Thyroid gland (tissue), 4 donors: Measurements from ENCODE around the gene MAD2L2. TPM values are rescaled to one million over a fixed set of nuclear protein-coding genes. Genes with fewer than 3 reads are reported as not detected.

ENCODE experiments used
- DNase-seq, 2 donors: peaks; one replicate each; pipeline ENCODE4 v3.0.0-alpha.2; 2019
- H3K27ac ChIP-seq, 3 donors: fragments of 200-600 bp; sonication (generic); 1 replicate in 2 of 3; 2 replicates in 1 of 3; pipeline ENCODE4 v1.5.1; 2016 to 2019; ENCODE audit warnings: mild to moderate bottlenecking in 1 of 3, moderate library complexity in 1 of 3
- H3K27me3 ChIP-seq: fragments of 200-600 bp; sonication (generic); one replicate; pipeline ENCODE4 v1.5.1; 2019
- H3K36me3 ChIP-seq, 2 donors: fragments of 200-600 bp; sonication (generic); one replicate each; pipeline ENCODE4 v1.5.1; 2016 to 2019
- H3K4me1 ChIP-seq, 2 donors: fragments of 200-600 bp; sonication (generic); one replicate each; pipeline ENCODE4 v1.5.1; 2017 to 2019
- H3K4me3 ChIP-seq, 3 donors: fragments of 200-600 bp; sonication (generic); replicated peaks in 1 of 3; 1 replicate in 2 of 3; 2 replicates in 1 of 3; pipeline ENCODE4 v1.5.1; 2016; ENCODE audit warnings: mild to moderate bottlenecking in 1 of 3
- H3K9me3 ChIP-seq: fragments of 200-600 bp; sonication (generic); one replicate; pipeline ENCODE4 v1.5.1; 2017
- POLR2A ChIP-seq, 2 donors: fragments of 450-650 bp; IDR thresholded peaks; one replicate each; pipeline ENCODE4 v1.6.1; 2017; ENCODE audit warnings: antibody characterized with exemption in 2 of 2, mild to moderate bottlenecking in 2 of 2, moderate library complexity in 1 of 2
- WGBS, 2 donors: methylation state at CpG; one replicate each; pipeline ENCODE4 v1.1.5; 2017; 5-methylcytosine and 5-hydroxymethylcytosine counted together
- intact Hi-C: fragments of 100-400 bp; cut with DNase I; formaldehyde crosslinking; loops from one replicate; pipeline ENCODE4 v1.15.1; 2023
- total RNA-seq, 4 donors: library from RNA; depleted of rRNA; stranded (reverse); fragments of >200 nt; gene quantifications; one replicate each; pipeline ENCODE4 v1.2.3, GENCODE V29; 2016
- TF ChIP-seq, protein P1 (sequence below), 6 experiments: fragments of 200-600 bp in 3 of 6; fragments of 450-650 bp in 3 of 6; sonication (generic) in 3 of 6; IDR thresholded peaks; one replicate each; pipeline ENCODE4 v1.5.1; 2016 to 2019; ENCODE audit warnings: antibody characterized with exemption in 6 of 6, mild to moderate bottlenecking in 2 of 6, inconsistent platforms in 1 of 6, moderate library complexity in 1 of 6

Gene MAD2L2
- total RNA-seq, 4 donors from 2014 or later = 12.0 to 43.9 (median 21.5) TPM

DNA sequence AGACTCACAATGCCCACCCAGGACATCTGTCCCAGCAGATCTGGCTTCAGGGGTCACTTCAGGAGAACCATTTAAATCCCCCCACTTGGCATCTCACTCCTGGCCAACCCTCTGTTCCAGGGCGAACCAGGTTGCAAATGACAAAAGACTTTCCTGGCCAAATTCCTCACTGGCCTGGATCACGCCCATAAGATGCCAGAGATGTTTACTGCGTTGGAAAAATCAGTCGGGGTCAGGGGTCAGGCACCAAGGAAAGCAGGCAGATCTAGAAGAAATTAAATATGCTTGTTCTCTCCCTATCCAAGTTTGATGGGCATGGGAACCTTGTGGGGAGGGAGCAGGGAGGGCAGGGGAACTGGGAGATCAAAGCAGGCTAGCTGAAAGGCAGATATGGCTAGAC lies 40.4 kb upstream of the MAD2L2 start:
- no peaks in the 10 kb centered on the region for H3K36me3 ChIP-seq
- H3K9me3 ChIP-seq = no peaks in the 10 kb centered on the region
- H3K27ac ChIP-seq = no peak overlapping the region
- H3K27me3 ChIP-seq = no peaks in the 10 kb centered on the region
- intact Hi-C loops = loop anchor here (5.0 kb wide), 1 partner anchor 74 kb away; no protein-coding TSS in a partner anchor
- DNase-seq = no peak
- H3K4me1 ChIP-seq = peaks cover 4 to 6% of the 10 kb centered on the region in 2 donors
- no peak overlapping the region for H3K4me3 ChIP-seq
- no peak for TF ChIP-seq POLR2A (IDR thresholded peaks at IDR 0.05)
- TF ChIP-seq, protein P1, sequence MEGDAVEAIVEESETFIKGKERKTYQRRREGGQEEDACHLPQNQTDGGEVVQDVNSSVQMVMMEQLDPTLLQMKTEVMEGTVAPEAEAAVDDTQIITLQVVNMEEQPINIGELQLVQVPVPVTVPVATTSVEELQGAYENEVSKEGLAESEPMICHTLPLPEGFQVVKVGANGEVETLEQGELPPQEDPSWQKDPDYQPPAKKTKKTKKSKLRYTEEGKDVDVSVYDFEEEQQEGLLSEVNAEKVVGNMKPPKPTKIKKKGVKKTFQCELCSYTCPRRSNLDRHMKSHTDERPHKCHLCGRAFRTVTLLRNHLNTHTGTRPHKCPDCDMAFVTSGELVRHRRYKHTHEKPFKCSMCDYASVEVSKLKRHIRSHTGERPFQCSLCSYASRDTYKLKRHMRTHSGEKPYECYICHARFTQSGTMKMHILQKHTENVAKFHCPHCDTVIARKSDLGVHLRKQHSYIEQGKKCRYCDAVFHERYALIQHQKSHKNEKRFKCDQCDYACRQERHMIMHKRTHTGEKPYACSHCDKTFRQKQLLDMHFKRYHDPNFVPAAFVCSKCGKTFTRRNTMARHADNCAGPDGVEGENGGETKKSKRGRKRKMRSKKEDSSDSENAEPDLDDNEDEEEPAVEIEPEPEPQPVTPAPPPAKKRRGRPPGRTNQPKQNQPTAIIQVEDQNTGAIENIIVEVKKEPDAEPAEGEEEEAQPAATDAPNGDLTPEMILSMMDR (IDR thresholded peaks at IDR 0.05) = no peak
- 81 to 90% methylated on average over 4 of the region's 4 CpGs for WGBS, 2 donors

DNA sequence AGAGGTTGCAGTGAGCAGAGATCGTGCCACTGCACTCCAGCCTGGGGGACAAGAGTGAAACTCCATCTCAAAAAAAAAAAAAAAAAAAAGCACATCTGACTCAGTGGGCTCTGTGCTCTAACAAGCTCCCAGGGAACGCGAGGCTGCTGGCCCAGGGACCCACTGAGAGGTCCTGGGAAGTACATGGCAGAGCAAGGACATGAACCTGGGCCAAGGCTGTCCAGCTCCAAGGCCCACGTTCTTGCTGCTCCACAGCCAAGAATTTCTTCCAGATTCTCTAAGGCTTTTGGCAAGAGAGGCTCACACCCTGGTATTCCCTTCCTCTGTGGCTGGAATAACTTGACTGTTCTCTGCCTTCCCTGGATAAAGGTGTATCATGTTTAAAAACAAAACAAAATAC lies 39.6 kb upstream of the MAD2L2 start:
- Histone ChIP-seq H3K27ac (no peak overlapping the region), H3K4me1 (peaks cover 4 to 6% of the 10 kb centered on the region in 2 donors), H3K27me3 (no peaks in the 10 kb centered on the region), H3K36me3 (no peaks in the 10 kb centered on the region), H3K9me3 (no peaks in the 10 kb centered on the region), H3K4me3 (no peak overlapping the region)
- intact Hi-C loops = loop anchor here (5.0 kb wide), 1 partner anchor 73 kb away; no protein-coding TSS in a partner anchor
- DNase-seq = no peak
- TF ChIP-seq POLR2A (IDR thresholded peaks at IDR 0.05) = no peak
- TF ChIP-seq, protein P1 (IDR thresholded peaks at IDR 0.05) = no peak
- 60 to 73% methylated on average over 4 of the region's 4 CpGs for WGBS, 2 donors

DNA sequence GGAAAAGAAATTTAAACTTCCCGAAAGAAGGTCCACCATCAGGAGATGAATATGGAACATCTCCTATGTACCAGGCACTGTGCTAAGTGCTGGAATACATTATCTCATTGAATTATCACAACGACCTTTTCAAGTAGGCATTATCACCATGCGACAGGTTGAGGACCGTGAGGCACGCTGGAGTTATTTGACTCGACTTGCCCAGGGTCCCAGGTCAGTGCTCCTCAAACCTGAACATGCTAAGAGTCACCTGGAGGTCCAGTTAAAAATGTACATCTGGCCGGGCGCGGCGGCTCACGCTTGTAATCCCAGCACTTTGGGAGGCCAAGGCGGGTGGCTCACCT lies 39.1 kb upstream of the MAD2L2 start:
- 71 to 72% methylated on average over 11 to 12 of the region's 12 CpGs for WGBS, 2 donors
- Histone ChIP-seq H3K36me3 (no peaks in the 10 kb centered on the region), H3K4me3 (no peak overlapping the region), H3K27me3 (no peaks in the 10 kb centered on the region), H3K4me1 (peaks cover 4 to 6% of the 10 kb centered on the region in 2 donors), H3K9me3 (no peaks in the 10 kb centered on the region), H3K27ac (no peak overlapping the region)
- TF ChIP-seq, protein P1 (IDR thresholded peaks at IDR 0.05) = peak in 1 of 6 experiments; percentile 1
- TF ChIP-seq POLR2A (IDR thresholded peaks at IDR 0.05) = no peak
- no peak for DNase-seq
- intact Hi-C loops = loop anchor here (5.0 kb wide), 1 partner anchor 73 kb away; no protein-coding TSS in a partner anchor

DNA sequence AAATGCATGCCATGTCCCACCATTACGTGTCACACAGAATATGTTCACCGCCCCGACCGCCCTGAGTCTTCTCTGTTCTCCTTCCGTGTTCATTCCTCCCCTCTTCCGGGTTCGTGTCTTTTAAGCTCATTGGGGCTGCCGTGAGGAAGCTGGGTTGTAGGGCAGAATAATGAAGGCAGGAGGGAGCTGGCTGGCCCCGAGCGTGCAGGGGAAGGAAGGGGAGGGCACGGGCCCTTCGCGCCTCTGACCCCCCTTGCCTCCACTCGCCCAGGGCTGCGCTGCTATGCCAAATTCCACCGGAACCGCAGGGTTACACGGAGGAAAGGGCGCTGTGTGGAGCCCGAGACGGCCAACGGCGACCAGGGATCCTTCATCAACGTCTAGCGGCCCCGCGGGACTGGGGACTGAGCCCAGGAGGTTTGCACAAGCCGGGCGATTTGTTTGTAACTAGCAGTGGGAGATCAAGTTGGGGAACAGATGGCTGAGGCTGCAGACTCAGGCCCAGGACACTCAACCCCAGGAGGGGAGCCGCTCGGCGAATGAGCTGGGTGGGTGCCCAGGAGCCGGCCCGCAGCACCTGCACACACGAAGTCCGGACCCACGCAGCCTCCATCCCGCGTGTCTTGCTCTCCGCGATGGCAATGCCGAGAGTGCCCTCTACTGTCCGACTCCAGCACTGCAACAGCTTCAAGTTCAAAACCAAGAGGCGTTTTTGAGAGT lies 38.5 kb upstream of the MAD2L2 start:
- no peak for TF ChIP-seq POLR2A (IDR thresholded peaks at IDR 0.05)
- TF ChIP-seq, protein P1 (IDR thresholded peaks at IDR 0.05) = peak; percentile 80 to 99 (median 88)
- peaks cover 4 to 6% of the 10 kb centered on the region in 2 donors for H3K4me1 ChIP-seq
- H3K9me3 ChIP-seq = no peaks in the 10 kb centered on the region
- H3K27ac ChIP-seq = no peak overlapping the region
- intact Hi-C loops = loop anchor here (5.0 kb wide), 1 partner anchor 72 kb away; no protein-coding TSS in a partner anchor
- H3K36me3 ChIP-seq = no peaks in the 10 kb centered on the region
- WGBS, 2 donors = 11 to 18% methylated on average over 24 to 41 of the region's 44 CpGs
- H3K4me3 ChIP-seq = peak overlapping the region in 1 of 3 donors; percentile 16
- H3K27me3 ChIP-seq = no peaks in the 10 kb centered on the region
- DNase-seq = peak; percentile 79 to 83

DNA sequence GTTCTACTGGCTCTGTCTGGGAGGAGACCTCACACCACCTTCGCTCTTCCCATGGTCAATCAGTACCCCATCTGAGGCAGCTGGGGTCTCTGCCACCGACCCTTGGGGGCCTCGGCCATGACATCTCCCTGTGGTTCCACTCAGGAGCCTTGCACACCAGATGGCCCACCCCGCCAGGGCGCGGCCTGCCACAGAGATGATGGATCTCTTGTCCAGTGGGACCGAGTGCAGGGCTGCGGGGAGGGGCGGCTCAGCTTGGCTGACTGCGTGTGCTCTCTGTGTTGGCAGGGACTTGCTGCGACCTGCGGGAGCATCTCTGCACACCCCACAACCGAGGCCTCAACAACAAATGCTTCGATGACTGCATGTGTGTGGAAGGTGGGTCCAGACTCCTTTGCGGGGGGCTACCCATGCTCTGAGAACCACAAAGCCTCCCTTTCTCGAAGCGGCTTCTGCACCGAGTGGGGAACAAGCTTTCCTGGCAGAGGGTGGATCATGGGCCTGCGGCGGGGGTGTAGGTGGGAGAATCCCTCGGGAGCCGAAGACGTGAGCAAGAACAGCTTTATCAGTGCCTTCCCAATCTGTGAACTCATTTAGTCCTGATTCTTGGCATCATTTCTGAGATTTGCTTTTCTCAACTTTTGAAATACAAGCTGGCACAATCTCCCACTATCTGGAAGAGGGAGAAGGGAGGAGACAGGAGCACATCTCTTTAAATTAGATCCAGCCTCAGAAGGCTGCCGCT lies 34.1 kb upstream of the MAD2L2 start:
- DNase-seq = no peak
- intact Hi-C loops = no loop called here
- H3K4me1 ChIP-seq = peaks cover 4 to 6% of the 10 kb centered on the region in 2 donors
- no peak overlapping the region for H3K4me3 ChIP-seq
- TF ChIP-seq POLR2A (IDR thresholded peaks at IDR 0.05) = no peak
- TF ChIP-seq, protein P1 (IDR thresholded peaks at IDR 0.05) = no peak
- H3K27ac ChIP-seq = no peak overlapping the region
- H3K27me3 ChIP-seq = no peaks in the 10 kb centered on the region
- H3K36me3 ChIP-seq = no peaks in the 10 kb centered on the region
- no peaks in the 10 kb centered on the region for H3K9me3 ChIP-seq
- 85% methylated on average over 12 to 18 of the region's 24 CpGs for WGBS, 2 donors
